ENCODE measurements around the gene CYP51A1. TPM values are rescaled to one million over a fixed set of nuclear protein-coding genes. Genes with fewer than 3 reads are reported as not detected.

Gene CYP51A1
- total RNA-seq, 1 experiment from 2014 or later = 80.0 TPM

DNA sequence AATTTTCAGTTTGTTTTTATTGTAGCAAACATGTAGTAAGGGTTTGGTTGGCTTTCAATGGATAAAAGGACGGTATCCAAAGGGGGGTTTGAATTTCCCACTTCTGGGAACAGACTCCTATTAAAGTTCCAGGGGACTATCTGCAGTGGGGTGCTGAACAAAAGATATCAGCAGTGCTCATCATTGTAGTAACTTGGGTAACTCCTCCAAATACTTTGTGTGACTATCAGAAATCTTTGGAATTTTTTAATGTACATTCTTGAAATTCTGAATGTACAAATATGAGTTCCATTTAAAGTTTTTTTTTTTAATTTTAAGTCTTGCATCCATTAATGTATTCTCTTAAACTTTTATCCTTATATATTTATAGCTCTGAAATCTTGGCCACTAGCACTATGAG is 42.1 kb downstream of the CYP51A1 start:
- no peak overlapping the region for H3K56ac ChIP-seq (ENCODE audit: insufficient read length, low read depth, low read length)
- Mint-ChIP-seq H3K27ac (no peak overlapping the region), H3K9me3 (no peaks in the 10 kb centered on the region), H3K4me3 (no peak overlapping the region), H3K27me3 (ENCODE audit: low read depth) (no peaks in the 10 kb centered on the region), H3K4me1 (0 out of 4 replicates have a peak, but pooled peaks cover 0 to 3% of the 10 kb centered on the region in 2 experiments), H3K36me3 (ENCODE audit: insufficient read depth in 1 of 3, low read depth in 3 of 3) (peaks cover 32 to 52% (median 48%) of the 10 kb centered on the region in 3 experiments)
- no peak overlapping the region for H3K4me2 ChIP-seq (ENCODE audit: insufficient read depth, insufficient read length, low read length)
- H2BK12ac ChIP-seq (ENCODE audit: insufficient read length, low read depth, low read length) = no peak overlapping the region
- H2BK5ac ChIP-seq (ENCODE audit: insufficient read length, low read length) = no peak overlapping the region
- H2BK120ac ChIP-seq (ENCODE audit: low read depth, low read length, poor library complexity, severe bottlenecking) = no peak overlapping the region
- WGBS (ENCODE audit: extremely low coverage, insufficient read length, low lambda C conversion rate) = no CpG with 5 or more reads among the region's 1 CpG
- H2BK20ac ChIP-seq (ENCODE audit: low read depth, low read length, poor library complexity, severe bottlenecking) = no peak overlapping the region
- H4K8ac ChIP-seq (replicated peaks; ENCODE audit: insufficient read length, low read depth, low read length) = no peak overlapping the region
- no peak overlapping the region for H3K18ac ChIP-seq (ENCODE audit: insufficient read length, low read depth, low read length)
- H4K91ac ChIP-seq (ENCODE audit: insufficient read length, low read depth, low read length) = no peak overlapping the region
- no peaks in the 10 kb centered on the region for H4K20me1 ChIP-seq (ENCODE audit: control insufficient read depth, insufficient read depth, insufficient read length)
- no peak overlapping the region for H3K23ac ChIP-seq (ENCODE audit: insufficient read length, low read depth, low read length)
- no peak overlapping the region for H3T11ph ChIP-seq (ENCODE audit: low read length)
- no peaks in the 10 kb centered on the region for H3K27me3 ChIP-seq (ENCODE audit: insufficient read depth, low read length)
- no peaks in the 10 kb centered on the region for H3K4me1 ChIP-seq (ENCODE audit: insufficient read depth, low read length)
- no peak overlapping the region for H3K9ac ChIP-seq (ENCODE audit: extremely low read depth, insufficient read length, low read length)
- no peak overlapping the region for H2BK15ac ChIP-seq (ENCODE audit: low read depth, low read length)
- TF ChIP-seq, protein P1, sequence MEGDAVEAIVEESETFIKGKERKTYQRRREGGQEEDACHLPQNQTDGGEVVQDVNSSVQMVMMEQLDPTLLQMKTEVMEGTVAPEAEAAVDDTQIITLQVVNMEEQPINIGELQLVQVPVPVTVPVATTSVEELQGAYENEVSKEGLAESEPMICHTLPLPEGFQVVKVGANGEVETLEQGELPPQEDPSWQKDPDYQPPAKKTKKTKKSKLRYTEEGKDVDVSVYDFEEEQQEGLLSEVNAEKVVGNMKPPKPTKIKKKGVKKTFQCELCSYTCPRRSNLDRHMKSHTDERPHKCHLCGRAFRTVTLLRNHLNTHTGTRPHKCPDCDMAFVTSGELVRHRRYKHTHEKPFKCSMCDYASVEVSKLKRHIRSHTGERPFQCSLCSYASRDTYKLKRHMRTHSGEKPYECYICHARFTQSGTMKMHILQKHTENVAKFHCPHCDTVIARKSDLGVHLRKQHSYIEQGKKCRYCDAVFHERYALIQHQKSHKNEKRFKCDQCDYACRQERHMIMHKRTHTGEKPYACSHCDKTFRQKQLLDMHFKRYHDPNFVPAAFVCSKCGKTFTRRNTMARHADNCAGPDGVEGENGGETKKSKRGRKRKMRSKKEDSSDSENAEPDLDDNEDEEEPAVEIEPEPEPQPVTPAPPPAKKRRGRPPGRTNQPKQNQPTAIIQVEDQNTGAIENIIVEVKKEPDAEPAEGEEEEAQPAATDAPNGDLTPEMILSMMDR (conservative IDR thresholded peaks at IDR 0.05) = no peak
- H4K5ac ChIP-seq (ENCODE audit: insufficient read length, low read depth, low read length) = no peak overlapping the region
- H3K9me3 ChIP-seq (ENCODE audit: control insufficient read depth, low read depth, low read length) = no peaks in the 10 kb centered on the region
- no peak overlapping the region for H2AK5ac ChIP-seq (ENCODE audit: insufficient read length, low read length)
- H2AFZ ChIP-seq (ENCODE audit: low read length) = no peak overlapping the region
- H3K23me2 ChIP-seq (ENCODE audit: insufficient read length, low read depth, low read length, poor library complexity, severe bottlenecking) = no peaks in the 10 kb centered on the region
- DNase-seq = no peak
- no peak overlapping the region for H3K14ac ChIP-seq (ENCODE audit: insufficient read depth, low read length)
- no peak overlapping the region for H3K27ac ChIP-seq (ENCODE audit: insufficient read length, low read depth, low read length)
- no peaks in the 10 kb centered on the region for H3K79me1 ChIP-seq (ENCODE audit: insufficient read depth, low read depth, low read length, poor library complexity, severe bottlenecking)
- H3K79me2 ChIP-seq (ENCODE audit: insufficient read depth, low read length) = no peaks in the 10 kb centered on the region
- H3K4ac ChIP-seq (ENCODE audit: low read depth, low read length) = no peak overlapping the region

All from H9 (cell line).